ENCODE results near the gene KCNIP2. TPM values are rescaled to one million over a fixed set of nuclear protein-coding genes. Genes with fewer than 3 reads are reported as not detected.

KCNIP2 gene
- total and polyA plus RNA-seq, 9 donors: 1.8 to 8.9 (median 5.9) TPM

GRCh38 chr10:101828766-101829551 lies 14.6 kb downstream of the KCNIP2 start:
- Histone ChIP-seq H3K4me3 (peak overlapping the region; percentile 41), H3K9me3 (no peaks in the 10 kb centered on the region), H3K27me3 (no peaks in the 10 kb centered on the region), H3K27ac (peak overlapping the region; percentile 57 to 81), H3K36me3 (no peaks in the 10 kb centered on the region), H3K4me1 (ENCODE audit: insufficient read depth) (peaks cover 16% of the 10 kb centered on the region)
- intact Hi-C loops (cut with DNase I): no loop called here
- WGBS, 3 donors: 23 to 34% (median 26%) methylated on average over 39 of the region's 39 CpGs
- TF ChIP-seq CTCF (IDR thresholded peaks at IDR 0.05) (no peak), EP300 (IDR thresholded peaks at IDR 0.05) (no peak), POLR2A (IDR thresholded peaks at IDR 0.05) (no peak)
- peak; percentile 63 to 83 (median 67) for DNase-seq

GRCh38 chr10:101827919-101828600 lies 15.5 kb downstream of the KCNIP2 start:
- H3K27me3 ChIP-seq: no peaks in the 10 kb centered on the region
- peak overlapping the region in 1 of 2 donors; percentile 81 for H3K27ac ChIP-seq
- H3K9me3 ChIP-seq: no peaks in the 10 kb centered on the region
- intact Hi-C loops (cut with DNase I): no loop called here
- no peak overlapping the region for H3K4me3 ChIP-seq
- peaks cover 16% of the 10 kb centered on the region for H3K4me1 ChIP-seq (ENCODE audit: insufficient read depth)
- no peak for TF ChIP-seq POLR2A (IDR thresholded peaks at IDR 0.05)
- no peak for TF ChIP-seq EP300 (IDR thresholded peaks at IDR 0.05)
- 94 to 95% (median 95%) methylated on average over 10 of the region's 10 CpGs for WGBS, 3 donors
- peak in 1 of 5 donors; percentile 29 for DNase-seq
- no peaks in the 10 kb centered on the region for H3K36me3 ChIP-seq

- H3K4me3 ChIP-seq: no peak overlapping the region
- TF ChIP-seq POLR2A (IDR thresholded peaks at IDR 0.05) (no peak), EP300 (IDR thresholded peaks at IDR 0.05) (no peak), CTCF (IDR thresholded peaks at IDR 0.05) (no peak)
- intact Hi-C loops (cut with DNase I): no loop called here
- H3K27ac ChIP-seq: no peak overlapping the region
- WGBS, 3 donors: 94 to 97% (median 94%) methylated on average over 5 of the region's 5 CpGs
- DNase-seq: peak in 1 of 5 donors; percentile 22
- H3K36me3 ChIP-seq: no peaks in the 10 kb centered on the region
- H3K4me1 ChIP-seq (ENCODE audit: insufficient read depth): peaks cover 16% of the 10 kb centered on the region
- no peaks in the 10 kb centered on the region for H3K9me3 ChIP-seq
- H3K27me3 ChIP-seq: no peaks in the 10 kb centered on the region
Observed at GRCh38 chr10:101826852-101827434, 16.7 kb downstream of the KCNIP2 start.

GRCh38 chr10:101824736-101825135 lies 18.9 kb downstream of the KCNIP2 start:
- 79 to 87% (median 82%) methylated on average over 2 of the region's 2 CpGs for whole genome bisulfite sequencing, 3 donors
- TF ChIP-seq CTCF (IDR thresholded peaks at IDR 0.05) (no peak), POLR2A (IDR thresholded peaks at IDR 0.05) (no peak), EP300 (IDR thresholded peaks at IDR 0.05) (no peak)
- intact Hi-C loops (cut with DNase I): no loop called here

More at GRCh38 chr10:101824736-101825135, 18.9 kb downstream of the KCNIP2 start:
- Histone ChIP-seq H3K4me3 (no peak overlapping the region), H3K9me3 (no peaks in the 10 kb centered on the region), H3K27me3 (no peaks in the 10 kb centered on the region), H3K4me1 (ENCODE audit: insufficient read depth) (peaks cover 10% of the 10 kb centered on the region), H3K36me3 (no peaks in the 10 kb centered on the region), H3K27ac (no peak overlapping the region)
- no peak for DNase-seq

Measured in ovary (tissue), 9 donors.